HG03442 (cell line): ENCODE results near the gene RASA3.
A peak's percentile ranks its signal among the peaks of the same experiment; 100 is the strongest.
"Not testable (repeated sequence)": the region's sequence is repeated elsewhere in the genome, so short reads cannot be mapped to it uniquely, and the experiment has no call there.

ENCODE experiments used
- ATAC-seq: cut with Tn5 transposase; IDR thresholded peaks from one replicate; pipeline ENCODE4 v1.9.1; 2021; ENCODE audit warnings: mild to moderate bottlenecking, moderate library complexity; ENCODE audit not compliant: unreplicated experiment

The RASA3 gene

GRCh38 chr13:114024603-114025404, 107.6 kb downstream of the RASA3 start:
- ATAC-seq = peak; percentile 58

GRCh38 chr13:114023716-114024602, 108.5 kb downstream of the RASA3 start:
- no peak for ATAC-seq

DNA sequence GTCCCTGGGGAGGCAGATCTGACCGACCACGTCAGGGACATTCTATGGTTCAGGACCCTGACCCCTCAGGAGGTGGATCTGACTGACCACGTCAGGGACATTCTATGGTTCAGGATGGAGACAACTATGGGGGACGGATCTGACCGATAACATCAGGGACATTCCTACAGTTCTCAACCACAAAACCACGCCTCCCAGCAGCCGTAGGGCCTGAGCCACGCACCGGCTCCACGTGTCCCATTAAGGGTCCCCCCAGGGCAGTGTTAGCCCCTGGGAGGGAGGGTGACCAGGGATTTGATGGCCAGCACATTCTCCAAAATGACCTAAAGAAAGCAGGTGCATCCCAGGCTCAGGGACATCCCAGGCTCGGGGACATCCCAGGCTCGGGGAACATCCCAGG, 109.5 kb downstream of the RASA3 start:
- no peak for ATAC-seq

- ATAC-seq = no peak
Measured at GRCh38 chr13:114022309-114022669, 110.1 kb downstream of the RASA3 start.

- ATAC-seq = no peak
Measured at GRCh38 chr13:114021464-114022308, 110.7 kb downstream of the RASA3 start.

DNA sequence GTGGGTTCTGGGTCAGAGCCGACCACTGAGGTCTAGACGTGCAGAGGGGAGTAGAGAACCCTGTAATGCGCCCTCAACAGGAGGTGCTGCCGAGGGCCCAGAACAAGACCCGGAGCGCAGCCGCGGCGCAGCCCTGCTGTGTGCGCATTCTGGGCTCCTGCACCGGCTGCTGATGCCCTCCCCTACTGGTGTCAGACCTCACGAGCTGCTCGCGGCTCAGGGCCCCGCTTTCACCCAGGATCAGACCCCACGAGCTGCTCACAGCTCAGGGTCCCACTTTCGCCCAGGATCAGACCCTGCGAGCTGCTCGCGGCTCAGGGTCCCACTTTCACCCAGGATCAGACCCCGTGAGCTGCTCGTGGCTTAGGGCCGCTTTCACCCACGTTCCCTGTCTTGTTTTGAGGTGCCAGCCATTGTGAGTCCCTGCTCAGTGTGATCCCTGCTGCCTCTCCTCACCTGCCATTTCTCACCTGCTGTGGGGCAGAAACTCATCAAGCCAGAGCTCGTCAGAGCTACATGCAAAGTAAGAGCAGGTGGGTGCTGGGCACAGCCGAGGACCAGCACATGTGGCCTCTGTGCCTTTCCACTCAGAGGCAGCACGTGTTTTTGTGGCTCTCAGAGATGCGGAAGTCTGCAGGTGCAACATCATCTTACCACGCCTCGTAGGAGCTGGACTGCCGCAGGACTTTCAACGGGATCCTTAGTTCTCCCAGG, 111.5 kb downstream of the RASA3 start:
- no peak for ATAC-seq

GRCh38 chr13:114020134-114020533, 112.3 kb downstream of the RASA3 start:
- ATAC-seq = not testable (repeated sequence)

GRCh38 chr13:114019367-114019766, 113.1 kb downstream of the RASA3 start:
- no peak for ATAC-seq

DNA sequence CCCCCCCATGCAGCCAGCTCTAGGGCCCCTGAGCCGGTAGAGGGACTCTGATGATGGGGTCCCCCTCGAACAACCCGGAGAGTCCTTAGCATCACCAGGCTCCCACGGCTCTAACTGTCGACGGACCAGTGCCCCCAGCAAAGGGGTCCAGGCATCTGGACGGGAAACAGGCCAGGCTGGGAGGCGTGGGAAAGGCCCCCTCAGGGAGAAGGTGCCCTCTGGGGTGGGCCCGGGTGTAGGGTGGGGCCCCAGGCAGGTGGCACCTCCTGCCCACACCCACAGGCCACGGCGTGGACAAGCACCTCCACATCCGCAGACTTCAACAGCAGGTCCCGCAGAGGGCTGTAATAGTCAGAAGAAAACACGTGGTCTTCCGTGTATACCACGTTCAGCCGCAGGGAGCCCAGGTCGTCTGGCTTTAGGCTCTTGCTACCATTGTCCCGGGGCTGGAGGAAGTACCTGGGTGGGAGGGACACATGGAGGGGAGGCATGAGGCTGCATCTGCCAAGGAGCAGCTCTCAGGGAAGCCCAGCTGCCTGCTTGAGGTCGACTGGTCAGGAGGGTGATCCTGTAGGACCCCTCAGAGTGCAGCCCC, 113.9 kb downstream of the RASA3 start:
- ATAC-seq = no peak

DNA sequence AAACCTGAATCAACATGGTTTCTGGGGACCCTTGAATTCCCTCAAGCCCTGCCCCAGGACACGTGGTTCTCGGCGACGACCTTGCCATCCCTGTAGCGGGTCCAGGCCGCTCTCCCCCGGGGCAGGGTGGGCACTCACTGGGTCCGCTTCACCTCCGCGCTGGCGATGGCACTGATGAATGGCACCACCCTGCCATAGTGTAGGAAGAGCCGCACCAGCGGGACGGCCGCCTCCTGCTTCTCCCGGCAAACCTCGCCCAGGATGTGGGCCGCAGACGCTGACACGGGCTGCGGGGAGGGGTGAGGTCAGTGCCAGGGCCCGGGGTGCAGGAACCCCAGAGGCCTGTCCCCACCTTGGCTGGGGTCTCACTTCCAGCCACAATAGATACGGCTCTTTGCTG, 114.5 kb downstream of the RASA3 start:
- ATAC-seq = no peak

DNA sequence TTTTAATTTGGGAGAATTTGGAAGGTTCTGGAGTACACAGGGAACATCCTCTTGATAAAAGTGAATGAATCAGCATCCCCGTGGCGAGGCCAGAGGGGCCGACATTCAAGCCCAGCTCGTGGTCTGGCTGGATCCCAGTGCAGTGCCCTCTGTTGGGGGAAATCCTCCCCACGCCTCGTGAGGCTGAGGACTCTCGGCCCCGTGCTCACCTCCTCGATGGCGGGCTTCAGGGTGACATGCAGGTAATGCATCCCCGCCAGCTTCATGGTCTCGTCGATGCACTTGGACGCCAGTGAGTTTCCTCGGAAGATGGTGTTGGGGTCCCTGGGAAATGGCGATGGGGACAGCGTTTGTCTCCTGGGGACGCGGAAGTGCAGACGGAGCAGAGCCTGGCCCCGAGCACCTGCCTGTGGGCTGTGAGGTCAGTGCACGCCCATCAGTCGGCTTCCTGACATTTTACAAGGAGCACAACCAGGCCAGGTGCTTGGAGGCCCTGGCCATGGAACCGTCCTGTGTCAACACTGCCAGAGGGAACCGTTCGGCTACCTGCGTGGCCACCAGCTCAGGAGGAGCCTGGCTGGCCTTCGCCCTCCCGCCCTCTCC, 115.3 kb downstream of the RASA3 start:
- ATAC-seq = no peak

- ATAC-seq = no peak
Measured at GRCh38 chr13:114016321-114017027, 115.9 kb downstream of the RASA3 start.

GRCh38 chr13:114015969-114016295, 116.5 kb downstream of the RASA3 start:
- no peak for ATAC-seq

DNA sequence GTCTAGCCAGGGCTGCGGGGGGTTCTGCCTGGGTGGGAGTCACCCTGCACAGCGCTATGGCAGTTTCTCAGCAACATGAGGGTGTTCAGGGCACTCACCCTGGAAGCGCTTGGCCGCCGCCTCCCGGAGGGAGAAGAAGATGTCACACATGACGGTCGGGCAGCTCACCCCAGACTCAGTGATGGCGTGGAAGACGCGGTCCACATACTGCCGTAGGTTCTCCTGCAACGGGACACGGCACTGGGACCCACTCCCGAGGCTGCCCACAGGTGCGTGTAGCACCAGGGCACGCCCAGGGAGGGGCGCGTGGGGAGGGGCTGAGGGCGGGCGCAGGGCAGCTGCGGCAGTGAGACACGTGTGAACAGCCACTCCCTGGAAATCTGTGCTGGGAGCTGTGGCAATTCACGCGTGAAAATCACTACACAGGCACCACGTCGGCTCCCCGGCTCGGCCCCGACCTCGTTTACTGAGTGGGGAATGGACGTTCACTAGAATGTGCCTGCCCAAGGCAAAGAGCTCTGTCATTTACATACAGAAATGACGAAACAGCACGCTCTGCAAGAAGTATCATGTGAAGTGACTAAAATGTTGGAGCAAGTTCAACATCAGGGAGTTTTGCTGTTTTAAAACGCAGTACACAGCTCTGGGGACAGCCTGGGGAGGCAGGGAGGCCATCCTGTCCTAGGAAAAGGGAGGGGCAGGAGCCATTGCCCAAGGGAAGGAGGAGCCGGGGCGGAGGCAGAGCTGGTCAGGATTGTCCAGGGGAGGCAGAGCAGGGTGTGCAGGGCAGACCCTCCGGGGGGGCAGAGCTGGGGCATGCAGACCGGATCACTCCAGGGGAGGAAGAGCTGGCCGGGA, 117.1 kb downstream of the RASA3 start:
- no peak for ATAC-seq

GRCh38 chr13:114013952-114014629, 118.3 kb downstream of the RASA3 start:
- no peak for ATAC-seq

DNA sequence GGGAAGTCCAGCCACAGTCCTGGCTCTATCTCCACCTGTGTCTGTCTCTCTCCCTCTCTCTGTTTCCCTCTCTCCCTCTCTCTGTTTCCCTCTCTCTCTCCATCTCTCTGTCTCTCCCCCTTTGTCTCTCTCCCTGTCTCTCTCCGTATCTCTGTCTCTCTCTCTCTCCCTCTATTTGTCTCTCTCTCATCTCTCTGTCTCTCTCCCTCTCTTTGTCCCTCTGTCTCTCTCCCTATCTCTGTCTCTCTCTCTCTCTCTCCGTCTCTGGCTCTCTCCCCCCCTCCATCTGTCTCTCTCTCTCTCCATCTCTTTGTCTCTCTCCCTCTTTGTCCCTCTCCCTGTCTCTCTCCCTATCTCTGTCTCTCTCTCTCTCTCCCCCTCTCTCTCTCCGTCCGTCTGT, 119.1 kb downstream of the RASA3 start:
- no peak for ATAC-seq

DNA sequence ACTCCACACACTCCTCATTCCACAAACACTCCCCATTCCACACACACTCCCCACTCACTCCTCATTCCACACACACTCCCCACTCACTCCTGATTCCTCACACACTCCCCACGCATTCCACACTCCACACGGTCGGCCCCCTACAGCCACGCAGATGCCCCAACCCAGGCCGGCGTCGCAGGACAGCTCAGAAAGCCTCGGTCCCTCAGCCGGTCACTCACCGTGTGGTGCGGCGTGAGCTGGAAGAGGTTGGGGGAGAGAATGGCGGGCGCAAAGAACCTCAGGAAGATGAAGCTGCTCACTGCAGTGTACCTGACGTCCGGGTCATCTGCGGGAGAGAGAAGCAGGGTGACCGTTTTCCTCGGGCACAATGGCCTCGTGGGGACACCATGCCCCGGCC, 119.5 kb downstream of the RASA3 start:
- no peak for ATAC-seq

GRCh38 chr13:114012141-114012540, 120.3 kb downstream of the RASA3 start:
- ATAC-seq = no peak
